GM18870 (cell line): ENCODE data around the gene MYRF.

Experiments
- ATAC-seq: cut with Tn5 transposase; IDR thresholded peaks from one replicate; pipeline ENCODE4 v1.9.1; 2021; ENCODE audit warnings: moderate library complexity; ENCODE audit not compliant: unreplicated experiment

The MYRF gene

DNA sequence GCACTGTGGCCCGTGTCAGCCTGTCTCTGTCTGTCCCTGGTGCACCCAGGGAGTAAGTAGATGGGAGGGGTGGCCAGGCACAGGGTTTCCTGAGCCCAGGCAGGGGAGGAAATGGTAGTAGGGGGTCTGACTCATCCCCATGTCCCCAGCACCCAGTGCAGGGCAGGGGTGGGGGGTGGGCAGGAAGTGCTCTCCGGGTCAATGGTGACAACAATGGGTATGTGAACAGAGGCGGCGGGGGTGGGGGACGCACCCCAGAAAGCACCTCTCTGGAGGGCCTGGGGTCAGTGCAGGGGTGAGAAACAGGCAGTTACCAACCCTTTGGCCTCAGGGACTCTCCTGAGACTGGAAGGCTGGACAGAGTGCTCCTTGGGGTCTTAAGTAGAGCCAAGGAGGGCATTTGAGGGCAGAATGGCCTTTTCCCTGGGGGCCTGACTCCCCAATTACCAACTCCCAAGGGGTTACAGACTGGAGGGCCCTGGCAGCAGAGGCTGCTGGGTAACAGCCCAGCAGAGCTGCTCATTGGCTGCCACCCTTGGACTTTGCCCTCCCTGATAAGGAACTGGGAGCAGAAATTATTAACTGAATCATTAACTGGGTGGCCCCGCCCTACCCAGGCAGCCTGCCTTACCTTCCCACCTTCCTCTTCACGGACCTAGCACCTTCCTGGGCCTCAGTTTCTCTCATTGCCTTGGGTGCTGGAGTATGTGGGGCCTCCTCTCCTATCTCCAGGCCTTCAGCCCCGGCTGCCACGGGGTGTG is 4.2 kb downstream of the MYRF start:
- ATAC-seq: peak; percentile 54

DNA sequence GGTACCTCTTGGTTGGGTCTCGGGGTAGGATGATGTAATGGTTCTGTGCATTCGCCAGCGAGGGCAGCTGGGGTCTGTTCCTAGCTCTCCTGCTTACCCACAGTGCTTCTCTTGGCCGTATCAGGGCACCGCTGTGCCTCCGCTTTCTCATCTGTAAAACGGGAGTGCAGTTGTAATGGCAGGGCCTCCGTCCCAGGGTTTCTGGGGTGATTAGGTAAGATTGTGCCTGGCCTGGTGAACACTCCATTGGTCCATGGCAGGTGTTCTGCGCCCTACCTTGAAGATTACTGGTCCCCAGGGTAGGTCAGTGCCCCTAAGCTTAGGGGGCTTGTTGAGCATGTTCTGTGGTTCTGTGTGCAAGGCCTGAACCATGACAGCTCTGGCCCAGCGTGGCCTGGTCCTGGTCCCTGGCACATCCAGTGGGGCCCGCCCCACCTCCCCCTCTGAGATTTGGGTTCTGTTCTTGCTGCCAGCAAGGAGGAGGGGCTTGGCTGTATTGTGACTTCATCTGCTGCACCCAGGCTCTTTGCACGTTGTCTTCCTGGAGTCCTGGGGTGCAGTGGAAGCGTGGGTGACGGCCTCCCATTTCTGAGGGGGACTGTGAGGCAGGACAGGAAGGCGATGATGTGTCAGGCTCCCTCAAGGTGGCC is 4.9 kb downstream of the MYRF start:
- no peak for ATAC-seq

DNA sequence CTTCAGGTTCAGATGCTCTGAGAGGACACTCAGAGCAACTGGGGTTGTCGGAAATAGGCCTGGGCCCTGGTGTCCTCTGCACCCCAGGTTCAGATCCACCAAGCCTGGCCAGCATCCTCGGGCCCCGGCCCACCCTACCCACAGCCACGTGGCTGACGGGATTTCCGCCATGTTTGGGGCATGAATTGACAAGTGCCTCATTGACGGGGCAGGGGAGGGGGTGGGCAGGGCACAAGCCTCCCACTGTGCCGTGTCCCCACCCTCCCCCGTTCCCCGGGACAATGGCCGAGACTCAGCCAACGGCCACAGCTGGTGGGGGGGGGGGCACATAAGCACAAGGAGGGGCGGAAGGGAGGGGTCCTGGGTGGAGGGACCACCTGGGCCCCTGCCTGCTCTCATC is 8.5 kb downstream of the MYRF start:
- ATAC-seq: no peak

DNA sequence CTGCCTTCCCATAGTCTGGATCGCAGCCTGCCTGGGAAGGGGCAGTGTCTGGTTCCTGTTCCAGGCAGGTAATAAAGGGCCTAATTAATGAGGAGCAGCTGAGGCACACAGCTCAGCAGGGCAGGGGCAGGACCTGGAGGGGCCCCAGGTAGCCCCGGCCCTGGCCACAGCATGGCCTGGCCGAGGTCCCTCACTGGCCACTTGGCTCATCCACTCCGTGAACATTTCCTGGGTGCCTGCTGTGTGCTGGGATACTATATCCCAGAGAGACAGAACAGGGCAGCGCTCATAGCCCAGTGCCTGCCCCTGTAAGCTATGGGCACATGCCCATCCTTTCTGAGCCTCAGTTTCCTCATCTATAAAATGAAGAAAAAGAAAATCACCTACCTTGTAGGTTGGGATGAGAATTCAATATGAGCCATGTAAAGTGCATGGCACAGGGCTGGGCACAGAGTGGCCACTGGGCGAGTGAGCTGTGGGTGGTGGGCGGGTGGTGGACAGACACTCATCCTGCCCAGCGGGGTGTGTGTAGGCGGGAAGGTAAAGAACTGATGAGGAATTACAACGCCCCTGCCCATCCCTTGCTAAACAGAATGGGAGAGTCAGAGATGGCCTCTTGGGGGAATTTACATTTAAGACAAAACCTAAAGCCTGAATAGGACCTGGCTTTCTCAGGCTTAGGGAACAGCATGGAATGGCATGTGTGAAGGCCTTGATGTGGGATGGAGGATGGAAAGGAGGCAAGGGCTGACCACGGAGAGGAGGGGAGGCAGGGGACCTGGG is 9.2 kb downstream of the MYRF start:
- ATAC-seq: no peak

DNA sequence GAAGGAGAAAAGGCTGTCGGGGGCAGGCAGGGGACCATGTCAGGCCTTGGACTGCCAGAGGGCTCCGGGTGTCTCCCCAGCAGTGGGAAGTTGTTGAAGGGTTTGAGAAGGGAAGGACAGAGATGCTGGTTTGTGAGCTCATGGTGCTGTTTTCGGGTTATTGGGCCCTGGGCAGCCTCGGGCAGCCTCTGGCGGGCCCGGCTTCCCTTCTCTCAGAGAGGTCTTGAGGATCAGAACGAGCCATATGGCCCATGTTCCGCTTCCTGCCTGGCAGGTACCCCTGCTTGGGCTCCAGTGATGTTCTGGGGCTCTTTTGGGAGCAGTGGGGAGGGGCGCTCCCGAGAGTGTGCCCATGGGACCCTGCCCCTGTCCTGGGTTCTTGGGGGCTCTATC is 9.8 kb downstream of the MYRF start:
- no peak for ATAC-seq

DNA sequence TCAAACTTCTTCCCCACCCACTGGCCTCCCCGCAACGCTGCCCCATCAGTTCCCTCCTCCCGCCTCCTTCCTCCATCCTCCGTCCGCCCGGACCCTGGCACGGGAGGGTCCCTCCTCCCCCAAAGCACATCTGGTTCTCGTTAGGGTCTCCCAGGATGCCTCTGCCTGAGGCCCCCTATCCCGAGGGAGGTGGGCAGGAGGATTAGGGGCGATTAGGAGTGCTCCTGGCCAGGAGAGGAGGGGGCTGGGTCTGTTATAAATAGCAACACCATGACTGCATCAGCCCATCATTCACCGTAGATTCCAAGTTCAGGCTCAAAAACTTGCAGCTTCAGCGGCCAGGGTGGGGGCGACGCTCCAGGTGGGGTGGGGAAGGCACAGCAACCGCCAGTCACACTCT is 10.4 kb downstream of the MYRF start:
- ATAC-seq: no peak

DNA sequence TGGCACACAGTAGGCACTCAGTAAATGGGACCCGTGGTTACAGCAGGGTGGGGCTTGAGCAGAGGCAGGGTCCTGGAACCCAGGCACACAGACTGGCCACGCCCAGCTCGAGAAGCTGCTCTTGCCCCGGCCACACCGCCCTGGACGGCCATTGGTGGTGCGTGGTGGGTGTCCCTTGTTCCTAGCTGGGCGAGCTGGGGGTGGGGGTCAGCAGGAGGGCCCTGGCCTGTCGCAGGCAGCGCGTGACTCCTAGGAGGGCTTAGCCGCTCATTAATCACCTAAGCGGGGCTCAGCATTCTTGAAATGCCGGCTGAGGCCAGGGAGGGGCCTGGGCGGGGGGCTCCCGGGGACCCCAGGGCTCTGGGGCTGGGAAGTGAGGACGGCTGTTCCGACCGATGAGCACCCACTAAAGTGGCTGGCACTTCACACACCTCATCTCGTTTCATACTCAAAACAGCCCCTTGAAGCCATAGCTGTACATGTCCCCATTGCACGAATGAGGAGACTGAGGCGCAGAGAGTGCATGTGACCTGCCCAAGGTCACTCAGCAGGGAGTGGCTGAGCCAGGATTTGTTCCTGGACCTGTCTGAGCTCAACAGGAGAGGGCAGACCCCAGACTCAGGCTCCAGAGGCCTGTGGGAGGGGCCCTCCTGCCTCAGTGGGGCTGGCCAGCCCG is 11.6 kb downstream of the MYRF start:
- ATAC-seq: no peak

DNA sequence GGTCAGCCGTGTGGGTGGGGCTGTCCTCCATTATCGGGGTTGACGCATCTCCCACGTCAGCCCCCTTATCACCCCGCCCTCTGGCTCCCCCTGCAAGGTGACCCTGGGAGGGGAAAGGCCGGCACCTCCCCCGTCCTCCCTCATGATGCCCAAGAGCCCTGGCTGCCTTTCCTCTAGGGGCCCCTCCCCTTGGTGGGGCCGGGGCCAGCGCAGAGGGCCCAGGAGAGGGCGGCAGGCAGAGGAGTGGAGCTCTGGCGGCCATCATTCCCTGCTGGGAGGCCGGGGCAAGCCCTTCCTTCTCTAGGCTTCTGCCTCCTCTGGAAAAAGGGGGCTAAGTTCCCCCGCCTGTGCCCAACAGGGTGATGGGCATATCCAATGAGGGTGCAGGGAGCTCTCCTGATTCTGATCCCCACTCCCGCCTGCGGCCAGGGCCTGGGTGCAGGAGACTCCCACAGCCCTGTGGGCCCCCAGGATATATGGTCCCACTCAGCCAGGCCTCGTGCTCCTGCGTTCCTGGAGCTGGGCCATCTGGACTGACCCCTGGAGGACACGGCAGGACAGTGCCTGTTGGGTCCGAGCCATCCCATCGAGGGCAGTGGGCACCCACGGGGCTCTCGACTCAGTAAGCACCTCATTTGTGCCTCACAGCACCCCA is 12.3 kb downstream of the MYRF start:
- ATAC-seq: no peak

DNA sequence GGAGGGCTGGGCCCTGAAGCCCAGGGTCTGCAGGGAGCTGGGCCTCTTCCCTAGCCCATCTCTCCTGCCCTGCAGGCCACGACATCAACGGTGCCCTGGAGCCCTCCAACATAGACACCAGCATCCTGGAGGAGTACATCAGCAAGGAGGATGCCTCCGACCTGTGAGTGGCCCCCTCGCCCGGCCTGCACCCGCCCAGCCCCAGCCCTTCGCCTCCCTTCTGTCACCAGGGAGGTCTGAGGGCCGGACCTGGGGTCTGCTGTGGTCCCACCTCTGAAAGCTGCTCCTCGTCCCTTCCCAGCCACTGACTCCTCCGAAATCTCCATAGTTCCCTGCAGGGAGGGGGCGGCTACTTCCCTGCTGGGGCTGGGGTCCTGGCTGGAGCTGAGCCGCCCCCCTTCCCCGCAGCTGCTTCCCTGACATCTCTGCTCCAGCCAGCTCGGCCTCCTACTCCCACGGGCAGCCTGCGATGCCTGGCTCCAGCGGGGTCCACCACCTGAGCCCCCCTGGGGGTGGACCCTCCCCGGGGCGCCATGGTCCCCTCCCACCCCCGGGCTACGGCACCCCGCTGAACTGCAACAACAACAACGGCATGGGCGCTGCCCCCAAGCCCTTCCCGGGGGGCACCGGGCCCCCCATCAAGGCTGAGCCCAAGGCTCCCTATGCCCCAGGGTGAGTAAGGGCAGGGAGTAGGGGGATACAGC is 13.3 kb downstream of the MYRF start:
- no peak for ATAC-seq

DNA sequence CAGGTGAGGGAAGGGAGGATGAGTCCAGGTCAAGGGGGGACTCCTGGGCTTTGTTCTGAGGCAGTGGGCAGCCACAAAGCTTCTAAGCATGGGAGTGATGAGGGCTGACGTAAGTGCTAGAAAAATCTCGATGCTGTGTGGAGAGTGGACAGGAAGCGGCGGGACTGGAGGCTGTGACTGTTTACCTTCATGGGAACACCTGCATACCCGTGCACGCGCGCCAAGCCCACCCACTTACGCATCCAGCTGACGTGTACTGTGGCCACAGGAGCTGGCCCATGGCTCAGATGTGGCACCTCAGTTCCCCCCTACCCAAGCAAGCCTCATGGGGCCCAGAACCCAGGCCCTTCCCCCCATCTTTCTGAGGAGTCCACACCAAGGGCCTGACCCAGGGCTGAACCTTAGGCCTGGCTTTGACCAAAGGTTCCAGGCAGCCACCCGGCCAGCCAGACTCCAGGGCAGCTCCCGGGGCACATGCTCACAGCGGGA is 14.0 kb downstream of the MYRF start:
- ATAC-seq: no peak

DNA sequence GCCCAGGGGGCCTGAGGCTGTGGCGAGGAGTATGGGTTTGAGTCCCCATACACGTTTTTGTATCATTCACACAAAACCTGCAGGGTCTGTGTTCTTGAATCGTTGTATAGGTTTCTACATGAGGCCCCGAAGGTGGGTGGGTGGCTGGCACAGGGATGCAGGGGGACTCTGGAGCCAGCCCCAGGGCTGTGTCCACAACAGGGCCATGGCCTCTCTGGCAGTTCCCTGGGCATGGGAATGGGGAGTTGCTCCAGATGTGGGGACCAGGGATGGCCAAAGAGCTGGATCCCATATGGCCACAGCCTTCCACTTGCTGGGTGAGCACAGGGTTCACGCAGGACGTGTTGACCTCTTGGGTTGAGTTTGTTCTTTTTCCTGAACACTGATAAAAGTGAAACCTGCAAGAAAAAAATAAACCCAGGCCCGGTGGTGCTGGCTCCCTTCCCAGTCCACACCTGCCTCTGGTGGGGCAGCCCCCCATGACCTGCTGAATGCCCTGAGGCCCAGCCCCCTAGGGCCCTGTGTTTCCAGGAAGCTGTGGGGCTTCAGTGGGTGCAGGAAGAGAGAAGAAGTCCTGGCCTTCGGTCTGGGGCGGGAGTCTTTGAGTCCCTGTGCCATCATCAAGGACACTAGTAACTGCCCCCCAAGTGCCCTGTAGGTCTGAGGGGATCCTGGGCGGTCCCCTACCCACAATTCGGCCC is 16.1 kb downstream of the MYRF start:
- no peak for ATAC-seq

DNA sequence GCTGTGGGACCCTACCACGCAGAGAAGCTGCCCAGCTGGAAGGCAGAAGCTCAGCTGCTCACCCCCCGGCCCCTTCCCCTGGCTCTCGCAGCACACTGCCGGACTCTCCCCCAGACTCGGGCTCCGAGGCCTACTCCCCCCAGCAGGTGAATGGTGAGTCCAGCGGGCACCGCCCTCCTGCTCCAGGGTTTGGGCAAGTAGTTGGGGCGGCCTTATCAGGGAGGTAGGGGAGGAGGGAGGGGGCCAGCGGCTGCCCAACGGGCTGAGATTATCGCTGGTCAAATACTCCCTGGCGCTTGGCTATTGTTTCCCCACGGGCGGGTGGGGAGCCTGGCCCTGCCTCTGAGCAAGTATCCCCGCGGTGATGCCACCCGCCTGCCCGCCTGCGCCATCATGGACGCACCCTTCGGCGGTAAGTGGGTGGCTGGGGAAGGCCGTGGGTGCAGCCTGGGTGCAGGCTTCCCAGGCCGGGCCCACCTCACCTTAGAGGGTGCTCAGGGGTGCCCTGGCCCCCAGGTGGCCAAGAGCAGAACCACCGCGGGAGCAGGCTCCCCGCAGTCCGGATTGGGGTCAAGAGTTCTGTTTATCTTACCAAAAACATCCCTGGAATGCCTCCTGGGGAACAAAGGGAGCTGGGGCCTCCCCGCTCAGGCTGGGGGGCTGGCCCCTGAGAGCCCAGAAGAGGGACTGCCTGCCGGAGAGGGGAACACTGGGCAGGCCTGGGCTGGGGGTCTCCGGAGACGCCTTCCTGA is 16.9 kb downstream of the MYRF start:
- ATAC-seq: no peak

DNA sequence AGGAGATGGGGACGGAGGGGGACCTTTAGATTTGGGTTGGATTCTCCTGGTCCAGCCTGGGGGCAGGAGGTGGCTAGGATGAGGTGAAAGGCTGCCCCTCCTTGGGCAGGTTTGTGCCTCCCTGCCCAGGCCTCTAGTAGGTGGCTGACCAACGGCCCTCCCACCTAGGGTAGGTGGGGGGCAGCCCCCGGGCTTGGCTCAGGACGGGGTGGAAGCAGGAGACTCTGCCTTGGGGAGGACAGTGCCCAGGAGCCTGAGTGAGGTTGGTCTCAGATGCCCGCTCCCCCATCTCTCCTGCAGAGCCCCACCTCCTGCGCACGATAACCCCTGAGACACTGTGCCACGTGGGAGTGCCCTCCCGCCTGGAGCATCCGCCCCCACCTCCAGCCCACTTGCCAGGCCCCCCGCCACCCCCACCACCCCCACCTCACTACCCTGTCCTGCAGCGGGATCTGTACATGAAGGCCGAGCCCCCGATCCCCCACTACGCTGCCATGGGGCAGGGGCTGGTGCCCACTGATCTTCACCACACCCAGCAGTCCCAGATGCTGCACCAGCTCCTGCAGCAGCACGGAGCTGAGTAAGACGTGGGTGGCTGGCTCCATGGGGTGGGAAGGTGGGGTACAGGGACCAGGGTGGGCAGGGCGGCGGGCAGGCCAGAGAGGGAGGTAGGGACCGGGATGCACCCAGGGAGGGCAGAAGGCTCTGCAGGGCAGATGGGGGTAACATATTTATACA is 17.7 kb downstream of the MYRF start:
- no peak for ATAC-seq

DNA sequence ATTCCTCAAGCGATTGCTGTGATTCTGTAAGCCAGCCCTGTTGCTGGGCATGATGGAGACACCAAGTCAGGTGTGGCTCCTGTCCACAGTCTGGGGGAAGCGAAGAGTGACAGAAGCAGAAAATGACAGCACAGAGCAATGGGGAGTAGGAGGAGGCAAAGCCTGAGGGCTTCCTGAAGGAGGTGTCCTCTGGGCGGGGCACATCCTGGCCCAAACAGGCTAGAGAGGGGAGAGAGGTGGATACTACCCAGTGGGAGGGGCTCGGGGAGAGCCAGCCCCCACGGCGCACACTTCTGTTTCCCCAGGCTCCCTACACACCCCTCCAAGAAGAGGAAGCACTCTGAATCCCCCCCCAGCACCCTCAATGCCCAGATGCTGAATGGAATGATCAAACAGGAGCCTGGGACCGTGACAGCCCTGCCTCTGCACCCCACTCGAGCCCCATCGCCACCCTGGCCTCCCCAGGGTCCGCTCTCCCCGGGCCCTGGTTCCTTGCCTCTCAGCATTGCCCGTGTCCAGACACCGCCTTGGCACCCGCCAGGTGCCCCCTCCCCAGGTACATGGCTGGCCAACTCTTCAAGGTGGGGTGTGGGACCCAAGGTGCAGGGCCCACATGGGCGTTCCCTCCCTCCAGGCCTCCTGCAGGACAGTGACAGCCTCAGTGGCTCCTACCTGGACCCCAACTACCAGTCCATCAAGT is 18.9 kb downstream of the MYRF start:
- ATAC-seq: no peak

DNA sequence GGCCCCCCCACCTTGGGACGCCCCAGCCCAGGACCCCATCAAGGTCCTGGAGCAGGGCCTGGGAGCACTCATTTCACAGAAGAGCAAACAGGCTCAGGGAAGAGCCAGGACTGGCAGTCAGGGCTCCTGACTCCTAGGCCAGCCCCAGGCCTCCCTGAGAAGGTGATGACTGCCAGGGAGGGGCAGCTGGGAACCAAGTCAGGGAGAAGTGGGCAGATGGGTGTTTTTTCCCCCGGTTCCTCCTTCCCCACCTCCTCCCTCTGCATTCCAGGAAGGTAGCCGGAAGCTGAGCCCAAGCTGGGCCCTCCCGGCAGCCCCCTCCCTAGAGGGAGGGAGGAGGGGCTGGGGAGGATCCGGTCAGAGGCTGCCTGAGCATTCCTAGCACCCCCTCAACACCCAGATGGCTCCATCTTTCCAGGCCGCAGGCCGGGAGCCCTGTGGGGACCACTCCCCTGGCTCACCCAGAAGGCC is 19.6 kb downstream of the MYRF start:
- no peak for ATAC-seq

DNA sequence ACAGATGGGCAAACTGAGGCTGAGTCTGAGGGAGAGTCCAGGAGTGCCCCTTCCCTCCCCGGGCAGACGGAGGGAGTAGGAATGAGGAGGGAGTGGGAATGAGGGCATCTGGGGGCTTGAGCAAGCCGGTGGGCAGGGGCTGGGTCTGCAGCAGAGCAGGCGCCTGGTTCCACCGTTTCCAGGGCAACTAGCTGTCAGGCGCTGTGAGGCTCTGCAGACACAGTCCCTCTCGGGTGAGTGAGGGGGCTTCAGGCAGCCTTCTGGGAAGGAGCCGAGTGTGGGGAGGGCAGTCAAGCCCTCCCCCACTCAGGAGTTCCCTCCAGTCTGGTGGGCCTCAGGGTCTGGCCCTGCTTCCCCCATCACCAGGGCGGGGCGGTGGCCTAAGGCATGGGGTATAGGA is 20.9 kb downstream of the MYRF start:
- ATAC-seq: no peak

DNA sequence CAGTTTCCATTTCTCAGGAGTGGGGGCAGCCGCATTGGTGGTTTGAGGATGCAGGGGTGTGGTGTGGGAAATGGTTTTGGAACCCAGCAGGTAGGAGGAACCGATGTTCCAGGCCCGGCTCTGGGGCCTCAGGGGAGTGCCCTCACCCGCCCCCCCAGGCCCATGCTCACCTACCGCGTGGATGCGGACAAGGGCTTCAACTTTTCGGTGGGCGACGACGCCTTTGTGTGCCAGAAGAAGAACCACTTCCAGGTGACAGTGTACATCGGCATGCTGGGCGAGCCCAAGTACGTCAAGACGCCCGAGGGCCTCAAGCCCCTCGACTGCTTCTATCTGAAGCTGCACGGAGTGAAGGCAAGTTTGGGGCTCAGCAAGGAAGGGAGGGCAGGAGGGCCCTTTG is 21.4 kb downstream of the MYRF start:
- ATAC-seq: no peak
